Stimulated activated effector memory CD8-positive, alpha-beta T cell treated with anti-CD3 and anti-CD28 coated beads, Interleukin-12 subunit alpha, Interleukin-12 subunit beta, amount 100 ng/mL, for 72 hours (primary cell): ENCODE data around the gene MLLT11.
"Not testable (repeated sequence)": the region's sequence is repeated elsewhere in the genome, so short reads cannot be mapped to it uniquely, and the experiment has no call there.

Experiments used
- ATAC-seq: fragments of 150-1000 bp; cut with Tn5 transposase; 2 replicates; pipeline ENCODE4 v1.10.0; 2021
- DNase-seq, 2 donors: peaks; one replicate each; pipeline ENCODE4 v3.0.0; 2021 to 2022; ENCODE audit warnings: low spot score in 2 of 2
- H3K27ac Mint-ChIP-seq: one replicate; pipeline ENCODE4 v1.8.0; 2022; ENCODE audit warnings: mild to moderate bottlenecking, mixed read lengths
- H3K36me3 Mint-ChIP-seq: one replicate; pipeline ENCODE4 v1.8.0; 2022; ENCODE audit warnings: mild to moderate bottlenecking, mixed read lengths
- H3K4me1 Mint-ChIP-seq: one replicate; pipeline ENCODE4 v1.8.0; 2022; ENCODE audit warnings: mixed read lengths
- H3K4me3 Mint-ChIP-seq: one replicate; pipeline ENCODE4 v1.8.0; 2022; ENCODE audit warnings: mild to moderate bottlenecking, mixed read lengths
- H3K9me3 Mint-ChIP-seq: one replicate; pipeline ENCODE4 v1.8.0; 2022; ENCODE audit warnings: mixed read lengths

The MLLT11 gene

GRCh38 chr1:151069103-151069486, 8.9 kb downstream of the MLLT11 start:
- ATAC-seq, result no peak
- Mint-ChIP-seq H3K27ac (peak overlapping the region; percentile 98), H3K9me3 (no peaks in the 10 kb centered on the region), H3K36me3 (peaks cover 24% of the 10 kb centered on the region), H3K4me3 (peak overlapping the region; percentile 91), H3K4me1 (peaks cover 12% of the 10 kb centered on the region)
- no peak for DNase-seq

- DNase-seq (peak; percentile 95 to 96), ATAC-seq (peak; percentile 91)
- Mint-ChIP-seq H3K4me3 (peak within 1 kb of the TSS; percentile 91), H3K9me3 (no peaks in the 10 kb centered on the region), H3K36me3 (peaks cover 34% of the 10 kb centered on the region), H3K27ac (peak within 1 kb of the TSS; percentile 98), H3K4me1 (peaks cover 12% of the 10 kb centered on the region)
Measured at GRCh38 chr1:151070474-151071276, 10.5 kb downstream of the MLLT11 start, which contains the start of gene GABPB2. TSS of gene GABPB2 (plus strand) at chr1:151070761. CDS start at chr1:151088190, 17,429 bp downstream.

GRCh38 chr1:151072224-151072623, 12.0 kb downstream of the MLLT11 start:
- H3K4me1 Mint-ChIP-seq, result peaks cover 12% of the 10 kb centered on the region
- DNase-seq (no peak), ATAC-seq (no peak)
- H3K27ac Mint-ChIP-seq, result peak overlapping the region; percentile 98
- no peaks in the 10 kb centered on the region for H3K9me3 Mint-ChIP-seq
- peak overlapping the region; percentile 91 for H3K4me3 Mint-ChIP-seq
- peaks cover 34% of the 10 kb centered on the region for H3K36me3 Mint-ChIP-seq

GRCh38 chr1:151085953-151086559, 25.9 kb downstream of the MLLT11 start:
- no peak overlapping the region for H3K27ac Mint-ChIP-seq
- ATAC-seq, result no peak
- H3K9me3 Mint-ChIP-seq, result no peaks in the 10 kb centered on the region
- no peak for DNase-seq
- peaks cover 13% of the 10 kb centered on the region for H3K36me3 Mint-ChIP-seq
- no peak overlapping the region for H3K4me3 Mint-ChIP-seq
- no peaks in the 10 kb centered on the region for H3K4me1 Mint-ChIP-seq

- H3K27ac Mint-ChIP-seq, result peak overlapping the region; percentile 40
- peaks cover 38% of the 10 kb centered on the region for H3K36me3 Mint-ChIP-seq
- not testable (repeated sequence) for DNase-seq, H3K4me3 Mint-ChIP-seq, ATAC-seq, H3K4me1 Mint-ChIP-seq, H3K9me3 Mint-ChIP-seq
Measured at GRCh38 chr1:151097426-151097825, 37.2 kb downstream of the MLLT11 start.

- DNase-seq (no peak), ATAC-seq (no peak)
- Mint-ChIP-seq H3K36me3 (peaks cover 33% of the 10 kb centered on the region), H3K4me1 (no peaks in the 10 kb centered on the region), H3K4me3 (no peak overlapping the region), H3K27ac (no peak overlapping the region), H3K9me3 (no peaks in the 10 kb centered on the region)
Measured at GRCh38 chr1:151098126-151098525, 37.9 kb downstream of the MLLT11 start.

GRCh38 chr1:151104630-151105029, 44.4 kb downstream of the MLLT11 start:
- Mint-ChIP-seq H3K9me3 (no peaks in the 10 kb centered on the region), H3K4me1 (no peaks in the 10 kb centered on the region), H3K36me3 (peaks cover 31% of the 10 kb centered on the region), H3K4me3 (no peak overlapping the region), H3K27ac (peak overlapping the region; percentile 71)
- DNase-seq (no peak), ATAC-seq (no peak)

GRCh38 chr1:151106894-151107293, 46.7 kb downstream of the MLLT11 start:
- DNase-seq (no peak), ATAC-seq (no peak)
- H3K9me3 Mint-ChIP-seq, result no peaks in the 10 kb centered on the region
- no peak overlapping the region for H3K27ac Mint-ChIP-seq
- H3K4me1 Mint-ChIP-seq, result no peaks in the 10 kb centered on the region
- peaks cover 37% of the 10 kb centered on the region for H3K36me3 Mint-ChIP-seq
- no peak overlapping the region for H3K4me3 Mint-ChIP-seq

- ATAC-seq (no peak), DNase-seq (no peak)
- Mint-ChIP-seq H3K4me3 (no peak overlapping the region), H3K36me3 (peaks cover 37% of the 10 kb centered on the region), H3K9me3 (no peaks in the 10 kb centered on the region), H3K27ac (no peak overlapping the region), H3K4me1 (no peaks in the 10 kb centered on the region)
Measured at GRCh38 chr1:151108331-151108730, 48.1 kb downstream of the MLLT11 start.

GRCh38 chr1:151113877-151114276, 53.7 kb downstream of the MLLT11 start:
- H3K27ac Mint-ChIP-seq, result no peak overlapping the region
- DNase-seq (no peak), ATAC-seq (no peak)
- no peak overlapping the region for H3K4me3 Mint-ChIP-seq
- no peaks in the 10 kb centered on the region for H3K4me1 Mint-ChIP-seq
- H3K36me3 Mint-ChIP-seq, result peaks cover 28% of the 10 kb centered on the region
- no peaks in the 10 kb centered on the region for H3K9me3 Mint-ChIP-seq
